HG02642 (cell line): ENCODE results near the gene MAD1L1.

Experiments used
- ATAC-seq: cut with Tn5 transposase; IDR thresholded peaks from one replicate; pipeline ENCODE4 v1.9.1; 2021; ENCODE audit warnings: mild to moderate bottlenecking; ENCODE audit not compliant: unreplicated experiment, poor library complexity

Gene MAD1L1

GRCh38 chr7:2011266-2012043 is 221.3 kb downstream of the MAD1L1 start:
- no peak for ATAC-seq

- ATAC-seq: no peak
Measured at GRCh38 chr7:2010551-2011265, 222.0 kb downstream of the MAD1L1 start.

GRCh38 chr7:2010101-2010500 is 222.6 kb downstream of the MAD1L1 start:
- no peak for ATAC-seq

- no peak for ATAC-seq
Measured at GRCh38 chr7:2009541-2010001, 223.2 kb downstream of the MAD1L1 start.

GRCh38 chr7:2008936-2009540 is 223.7 kb downstream of the MAD1L1 start:
- ATAC-seq: no peak

- ATAC-seq: no peak
Measured at GRCh38 chr7:2008101-2008935, 224.4 kb downstream of the MAD1L1 start.

- no peak for ATAC-seq
Measured at GRCh38 chr7:2007551-2007950, 225.2 kb downstream of the MAD1L1 start.

- no peak for ATAC-seq
Measured at GRCh38 chr7:2006921-2007381, 225.8 kb downstream of the MAD1L1 start.

GRCh38 chr7:2006231-2006771 is 226.4 kb downstream of the MAD1L1 start:
- no peak for ATAC-seq

GRCh38 chr7:2005786-2006185 is 227.0 kb downstream of the MAD1L1 start:
- no peak for ATAC-seq

GRCh38 chr7:2004841-2005725 is 227.7 kb downstream of the MAD1L1 start:
- ATAC-seq: no peak

GRCh38 chr7:2003931-2004812 is 228.6 kb downstream of the MAD1L1 start:
- no peak for ATAC-seq

GRCh38 chr7:2003451-2003930 is 229.3 kb downstream of the MAD1L1 start:
- ATAC-seq: no peak

GRCh38 chr7:2002561-2003450 is 229.9 kb downstream of the MAD1L1 start:
- no peak for ATAC-seq

GRCh38 chr7:2001601-2002442 is 230.9 kb downstream of the MAD1L1 start:
- ATAC-seq: no peak

- no peak for ATAC-seq
Measured at GRCh38 chr7:2000746-2001321, 231.9 kb downstream of the MAD1L1 start.
